Ishikawa (cell line): ENCODE results near the gene NPC1.

Experiments
- CEBPB ChIP-seq: IDR thresholded peaks from 2 replicates; pipeline ENCODE4 v1.6.1; 2012
- MAX ChIP-seq: IDR thresholded peaks from 2 replicates; pipeline ENCODE4 v1.6.1; 2012
- NFIC ChIP-seq: IDR thresholded peaks from 2 replicates; pipeline ENCODE4 v1.6.1; 2012
- YY1 ChIP-seq: IDR thresholded peaks from 2 replicates; pipeline ENCODE4 v1.6.1; 2012; ENCODE audit warnings: low read depth

- TF ChIP-seq NFIC (no peak), CEBPB (no peak), YY1 (no peak), MAX (no peak)
Observed at GRCh38 chr18:23629444-23629946, 43.2 kb upstream of the NPC1 start.
